IPS DF 6.9 (cell line): ENCODE data around the gene SLC12A2.

Source experiments
- DNase-seq: peaks from one replicate; pipeline ENCODE4 v3.0.0-alpha.2; 2013; ENCODE audit warnings: low read depth, low spot score
- H3K27ac ChIP-seq: one replicate; pipeline ENCODE4 v1.5.1; 2013; ENCODE audit warnings: low read length, control low read depth
- H3K27me3 ChIP-seq: 2 replicates; pipeline ENCODE4 v1.6.1; 2013; ENCODE audit warnings: mild to moderate bottlenecking, low read length; ENCODE audit not compliant: control insufficient read depth, insufficient read depth
- H3K36me3 ChIP-seq: 2 replicates; pipeline ENCODE4 v1.6.1; 2013; ENCODE audit warnings: low read length; ENCODE audit not compliant: control insufficient read depth, insufficient read depth
- H3K4me1 ChIP-seq: 2 replicates; pipeline ENCODE4 v1.6.1; 2013; ENCODE audit warnings: low read length; ENCODE audit not compliant: control insufficient read depth, insufficient read depth
- H3K4me3 ChIP-seq: 2 replicates; pipeline ENCODE4 v1.5.1; 2013; ENCODE audit warnings: mild to moderate bottlenecking, low read length
- H3K9me3 ChIP-seq: 2 replicates; pipeline ENCODE4 v1.6.1; 2013; ENCODE audit warnings: low read length, inconsistent platforms; ENCODE audit not compliant: control insufficient read depth, insufficient read depth
- WGBS: extraction: QIAGEN DNeasy Blood & Tissue Kit; methylation state at CpG from one replicate; pipeline ENCODE4 v1.1.7; 2013; ENCODE audit warnings: mixed read lengths, missing lambda C conversion rate; ENCODE audit not compliant: insufficient read length, insufficient coverage; 5-methylcytosine and 5-hydroxymethylcytosine counted together

SLC12A2 gene

GRCh38 chr5:128074953-128075352 lies 8.6 kb upstream of the SLC12A2 start:
- no peaks in the 10 kb centered on the region for H3K36me3 ChIP-seq
- no peaks in the 10 kb centered on the region for H3K27me3 ChIP-seq
- H3K9me3 ChIP-seq: no peaks in the 10 kb centered on the region
- H3K27ac ChIP-seq: no peak overlapping the region
- DNase-seq: no peak
- H3K4me3 ChIP-seq: no peak overlapping the region
- H3K4me1 ChIP-seq: no peaks in the 10 kb centered on the region

GRCh38 chr5:128077526-128077925 lies 6.0 kb upstream of the SLC12A2 start:
- Histone ChIP-seq H3K36me3 (no peaks in the 10 kb centered on the region), H3K4me1 (no peaks in the 10 kb centered on the region), H3K4me3 (no peak overlapping the region), H3K9me3 (no peaks in the 10 kb centered on the region), H3K27ac (no peak overlapping the region), H3K27me3 (no peaks in the 10 kb centered on the region)
- no peak for DNase-seq
- WGBS: no CpG with 5 or more reads among the region's 2 CpGs

DNA sequence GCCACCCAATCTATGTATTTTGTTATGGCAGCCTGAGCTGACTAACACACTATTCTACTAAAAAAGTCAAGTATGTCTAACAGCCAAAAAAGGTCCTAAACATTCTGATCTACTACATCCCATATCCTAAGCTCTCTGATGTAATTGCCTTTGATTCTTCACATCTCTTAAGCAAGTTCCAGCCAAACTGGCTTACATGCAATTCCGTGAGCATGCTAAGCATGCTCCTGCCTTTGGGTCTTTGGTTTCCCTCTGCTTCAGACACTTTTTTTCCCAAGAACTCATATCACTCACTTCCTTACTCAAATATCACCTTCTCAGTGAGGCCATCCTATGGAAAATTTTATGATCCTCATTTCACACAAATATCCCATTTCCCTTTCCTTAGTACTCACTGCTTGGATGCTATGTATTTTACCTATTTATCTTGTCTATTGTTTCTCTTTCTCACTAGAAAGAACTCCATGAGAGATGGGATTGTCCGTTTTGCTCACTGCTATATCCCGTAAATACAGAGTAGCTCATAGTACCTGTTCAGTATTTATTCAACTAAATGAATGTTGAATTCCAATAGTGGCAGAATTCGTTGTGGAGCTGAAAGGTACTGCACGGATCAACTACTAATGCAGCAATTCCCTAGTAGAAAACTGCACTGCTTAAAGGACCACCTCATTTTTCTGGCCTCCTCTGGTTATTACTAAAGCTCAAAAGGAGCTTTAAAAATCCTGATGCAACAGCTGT lies 2.3 kb upstream of the SLC12A2 start:
- Histone ChIP-seq H3K4me3 (no peak overlapping the region), H3K27ac (no peak overlapping the region), H3K4me1 (no peaks in the 10 kb centered on the region), H3K27me3 (peaks cover 4% of the 10 kb centered on the region; the same call in 1 of the 2 replicates), H3K9me3 (no peaks in the 10 kb centered on the region), H3K36me3 (no peaks in the 10 kb centered on the region)
- no peak for DNase-seq
- WGBS: no CpG with 5 or more reads among the region's 5 CpGs

DNA sequence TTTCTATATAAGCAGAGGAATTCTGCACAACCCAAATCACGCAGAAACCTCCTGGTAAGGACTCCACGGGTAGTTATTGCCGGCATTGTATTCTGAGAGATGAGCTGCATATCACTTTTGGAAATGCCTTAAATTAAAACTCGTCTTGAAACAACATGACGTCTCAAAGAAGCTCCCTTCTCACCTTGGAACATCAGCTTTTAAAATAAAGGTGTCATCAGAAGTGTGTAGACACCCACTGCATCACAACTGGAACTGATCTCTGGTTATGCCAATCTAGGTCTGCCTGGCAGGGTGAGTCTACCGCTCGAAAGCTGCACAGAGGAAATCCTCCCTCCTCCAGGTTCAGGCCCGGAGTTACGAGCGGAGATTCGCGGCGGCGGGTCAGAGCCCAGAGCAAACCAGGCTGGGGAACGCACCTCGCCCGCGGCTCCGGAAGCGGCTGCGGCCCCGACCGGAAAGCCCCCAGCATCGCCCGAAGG lies 974 bp upstream of the SLC12A2 start:
- no CpG with 5 or more reads among the region's 25 CpGs for WGBS
- Histone ChIP-seq H3K4me1 (no peaks in the 10 kb centered on the region), H3K9me3 (no peaks in the 10 kb centered on the region), H3K4me3 (peak overlapping the region; percentile 91; the same call in 1 of the 2 replicates), H3K36me3 (no peaks in the 10 kb centered on the region), H3K27ac (no peak overlapping the region), H3K27me3 (peaks cover 4% of the 10 kb centered on the region; the same call in 1 of the 2 replicates)
- no peak for DNase-seq

DNA sequence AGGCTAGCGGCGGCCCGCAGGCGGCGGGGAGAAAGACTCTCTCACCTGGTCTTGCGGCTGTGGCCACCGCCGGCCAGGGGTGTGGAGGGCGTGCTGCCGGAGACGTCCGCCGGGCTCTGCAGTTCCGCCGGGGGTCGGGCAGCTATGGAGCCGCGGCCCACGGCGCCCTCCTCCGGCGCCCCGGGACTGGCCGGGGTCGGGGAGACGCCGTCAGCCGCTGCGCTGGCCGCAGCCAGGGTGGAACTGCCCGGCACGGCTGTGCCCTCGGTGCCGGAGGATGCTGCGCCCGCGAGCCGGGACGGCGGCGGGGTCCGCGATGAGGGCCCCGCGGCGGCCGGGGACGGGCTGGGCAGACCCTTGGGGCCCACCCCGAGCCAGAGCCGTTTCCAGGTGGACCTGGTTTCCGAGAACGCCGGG lies 253 bp downstream of the SLC12A2 start:
- DNase-seq: no peak
- H3K36me3 ChIP-seq: no peaks in the 10 kb centered on the region
- H3K27ac ChIP-seq: no peak overlapping the region
- H3K27me3 ChIP-seq: peaks cover 4% of the 10 kb centered on the region; the same call in 1 of the 2 replicates
- H3K9me3 ChIP-seq: no peaks in the 10 kb centered on the region
- no peaks in the 10 kb centered on the region for H3K4me1 ChIP-seq
- no CpG with 5 or more reads among the region's 53 CpGs for WGBS
- H3K4me3 ChIP-seq: peak overlapping the region; percentile 91; the same call in 1 of the 2 replicates

DNA sequence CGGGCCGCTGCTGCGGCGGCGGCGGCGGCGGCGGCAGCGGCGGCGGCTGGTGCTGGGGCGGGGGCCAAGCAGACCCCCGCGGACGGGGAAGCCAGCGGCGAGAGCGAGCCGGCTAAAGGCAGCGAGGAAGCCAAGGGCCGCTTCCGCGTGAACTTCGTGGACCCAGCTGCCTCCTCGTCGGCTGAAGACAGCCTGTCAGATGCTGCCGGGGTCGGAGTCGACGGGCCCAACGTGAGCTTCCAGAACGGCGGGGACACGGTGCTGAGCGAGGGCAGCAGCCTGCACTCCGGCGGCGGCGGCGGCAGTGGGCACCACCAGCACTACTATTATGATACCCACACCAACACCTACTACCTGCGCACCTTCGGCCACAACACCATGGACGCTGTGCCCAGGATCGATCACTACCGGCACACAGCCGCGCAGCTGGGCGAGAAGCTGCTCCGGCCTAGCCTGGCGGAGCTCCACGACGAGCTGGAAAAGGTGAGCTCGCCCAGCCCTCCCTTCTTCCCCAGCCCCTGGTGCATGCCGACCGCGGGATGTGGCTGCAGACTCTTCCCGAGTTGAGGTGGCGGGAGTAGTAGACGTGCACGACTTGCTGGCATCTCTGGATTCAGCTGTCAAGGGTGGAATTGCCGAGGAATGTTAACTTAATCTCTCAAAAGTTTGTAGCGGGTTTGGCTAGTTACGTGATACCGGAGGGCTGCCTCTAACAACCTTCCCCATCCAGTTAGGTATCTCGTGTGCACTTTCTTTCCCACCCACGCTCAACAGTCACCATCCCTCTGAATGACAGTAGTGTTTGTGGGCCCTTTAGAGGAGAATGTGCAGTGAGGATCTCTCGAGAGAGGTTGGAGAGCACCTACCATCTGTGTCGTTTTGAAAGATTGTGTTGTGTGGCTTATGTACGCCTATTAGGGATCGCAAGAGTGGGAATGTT lies 932 bp downstream of the SLC12A2 start:
- Histone ChIP-seq H3K4me3 (peak overlapping the region; percentile 91; the same call in 1 of the 2 replicates), H3K27ac (no peak overlapping the region), H3K4me1 (no peaks in the 10 kb centered on the region), H3K27me3 (peaks cover 4% of the 10 kb centered on the region; the same call in 1 of the 2 replicates), H3K36me3 (no peaks in the 10 kb centered on the region), H3K9me3 (no peaks in the 10 kb centered on the region)
- WGBS: no CpG with 5 or more reads among the region's 71 CpGs
- DNase-seq: no peak

GRCh38 chr5:128085413-128085812 lies 1.8 kb downstream of the SLC12A2 start:
- H3K27ac ChIP-seq: no peak overlapping the region
- WGBS: no CpG with 5 or more reads among the region's 4 CpGs
- no peak overlapping the region for H3K4me3 ChIP-seq
- H3K9me3 ChIP-seq: no peaks in the 10 kb centered on the region
- H3K4me1 ChIP-seq: no peaks in the 10 kb centered on the region
- no peak for DNase-seq
- no peaks in the 10 kb centered on the region for H3K36me3 ChIP-seq
- peaks cover 4% of the 10 kb centered on the region; the same call in 1 of the 2 replicates for H3K27me3 ChIP-seq

GRCh38 chr5:128091579-128091978 lies 8.0 kb downstream of the SLC12A2 start:
- no peak overlapping the region for H3K27ac ChIP-seq
- H3K4me3 ChIP-seq: no peak overlapping the region
- DNase-seq: no peak
- H3K4me1 ChIP-seq: no peaks in the 10 kb centered on the region
- no peaks in the 10 kb centered on the region for H3K9me3 ChIP-seq
- H3K27me3 ChIP-seq: no peaks in the 10 kb centered on the region
- H3K36me3 ChIP-seq: no peaks in the 10 kb centered on the region

DNA sequence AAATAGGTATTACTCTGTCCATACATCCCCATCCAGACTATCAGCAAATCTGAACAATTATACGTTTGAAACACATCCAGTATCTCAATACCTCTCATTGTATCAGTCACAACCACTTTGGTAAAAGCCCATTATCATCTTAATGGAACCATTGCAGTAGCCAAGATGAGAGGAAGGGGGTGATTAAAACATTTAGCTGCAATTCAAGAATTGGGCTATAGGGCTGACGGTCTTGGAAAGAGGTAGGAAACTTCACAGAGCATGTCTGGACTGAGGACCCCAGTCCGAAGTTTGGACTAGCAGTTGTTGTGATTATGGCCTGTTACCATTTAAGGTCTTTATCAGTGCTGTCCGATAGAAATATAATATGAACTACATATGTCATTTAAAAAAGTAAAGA lies 8.6 kb downstream of the SLC12A2 start:
- Histone ChIP-seq H3K36me3 (no peaks in the 10 kb centered on the region), H3K4me3 (no peak overlapping the region), H3K9me3 (no peaks in the 10 kb centered on the region), H3K4me1 (no peaks in the 10 kb centered on the region), H3K27me3 (no peaks in the 10 kb centered on the region), H3K27ac (no peak overlapping the region)
- WGBS: no CpG with 5 or more reads among the region's 4 CpGs
- DNase-seq: no peak

- WGBS: no CpG with 5 or more reads among the region's 4 CpGs
- no peaks in the 10 kb centered on the region for H3K9me3 ChIP-seq
- no peak overlapping the region for H3K4me3 ChIP-seq
- H3K27me3 ChIP-seq: no peaks in the 10 kb centered on the region
- no peaks in the 10 kb centered on the region for H3K4me1 ChIP-seq
- H3K36me3 ChIP-seq: no peaks in the 10 kb centered on the region
- no peak for DNase-seq
- H3K27ac ChIP-seq: no peak overlapping the region
These were observed 9.8 kb downstream of the SLC12A2 start for GRCh38 chr5:128093368-128093767.
